AML-193 (cell line): ENCODE measurements around the gene LCN15.
"Not testable (repeated sequence)": the region's sequence is repeated elsewhere in the genome, so short reads cannot be mapped to it uniquely, and the experiment has no call there.

ENCODE experiments used
- DNase-seq, 2 experiments: peaks; one replicate each; lab custom pipeline; 2025; lab: John Stamatoyannopoulos, UW

The LCN15 gene

DNA sequence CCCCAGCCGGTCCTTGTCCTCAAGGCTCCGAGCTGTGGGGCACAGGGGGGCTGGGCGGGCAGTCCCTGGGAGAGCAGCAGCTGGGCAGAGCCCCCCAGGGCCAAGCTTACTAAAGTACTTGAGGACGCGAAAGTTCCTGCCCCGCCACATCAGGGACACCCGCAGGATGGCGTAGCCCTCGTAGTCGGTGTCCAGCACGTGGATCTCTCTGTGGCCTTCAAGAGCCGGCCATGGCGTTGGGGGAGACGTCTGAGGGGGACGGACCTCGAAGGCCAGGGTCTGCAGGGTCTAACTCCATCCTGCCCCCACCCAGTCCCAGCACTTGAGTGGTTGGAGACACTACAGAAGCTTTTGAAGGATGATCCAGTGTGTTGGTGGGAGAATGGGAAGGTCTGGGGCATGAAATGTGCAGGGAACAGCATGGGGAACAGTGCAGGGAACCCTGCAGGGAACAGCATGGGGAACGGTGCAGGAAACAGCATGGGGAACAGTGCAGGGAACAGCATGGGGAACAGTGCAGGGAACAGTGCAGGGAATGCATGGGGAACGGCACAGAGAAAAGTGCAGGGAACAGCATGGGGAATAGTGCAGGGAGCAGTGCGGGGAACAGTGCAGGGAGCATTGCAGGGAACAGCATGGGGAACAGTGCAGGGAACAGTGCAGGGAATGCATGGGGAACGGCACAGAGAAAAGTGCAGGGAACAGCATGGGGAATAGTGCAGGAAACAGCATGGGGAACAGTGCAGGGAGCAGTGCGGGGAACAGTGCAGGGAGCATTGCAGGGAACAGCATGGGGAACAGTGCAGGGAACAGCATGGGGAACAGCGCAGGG is 8.8 kb downstream of the LCN15 start:
- DNase-seq: not testable (repeated sequence)

DNA sequence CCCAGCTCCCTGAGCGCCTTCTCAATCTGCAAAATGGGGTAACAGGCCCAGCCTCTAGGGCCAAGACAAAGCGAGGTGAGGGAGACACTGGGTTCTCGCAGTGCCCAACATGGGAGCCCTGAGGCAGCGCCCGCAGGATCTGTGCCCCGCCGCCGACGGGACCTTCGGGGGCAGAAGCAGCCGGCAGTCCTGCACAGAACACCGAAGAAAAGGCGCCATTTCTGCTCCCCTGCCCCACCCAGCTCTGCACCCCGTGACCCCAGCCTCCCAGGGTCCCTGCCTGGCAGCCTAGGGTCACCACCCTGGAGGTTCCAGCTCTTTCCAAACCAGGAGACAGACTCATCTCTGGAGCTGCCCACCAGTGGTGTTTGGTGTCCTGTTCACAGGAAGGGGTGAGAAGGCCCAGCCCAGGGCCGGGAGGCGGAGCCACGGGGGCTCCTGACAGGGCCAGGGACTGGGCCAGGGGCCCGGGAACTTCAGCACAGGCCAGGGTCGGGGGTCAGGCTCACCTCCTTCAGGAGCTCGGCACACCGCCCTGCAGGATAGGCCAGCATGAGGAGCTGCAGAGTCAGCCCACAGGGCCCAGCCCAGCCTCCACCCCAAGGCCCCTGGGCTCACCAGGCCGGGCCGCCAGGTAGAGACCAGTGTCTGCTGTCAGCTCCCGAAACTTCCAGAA is 9.6 kb downstream of the LCN15 start:
- DNase-seq: no peak

DNA sequence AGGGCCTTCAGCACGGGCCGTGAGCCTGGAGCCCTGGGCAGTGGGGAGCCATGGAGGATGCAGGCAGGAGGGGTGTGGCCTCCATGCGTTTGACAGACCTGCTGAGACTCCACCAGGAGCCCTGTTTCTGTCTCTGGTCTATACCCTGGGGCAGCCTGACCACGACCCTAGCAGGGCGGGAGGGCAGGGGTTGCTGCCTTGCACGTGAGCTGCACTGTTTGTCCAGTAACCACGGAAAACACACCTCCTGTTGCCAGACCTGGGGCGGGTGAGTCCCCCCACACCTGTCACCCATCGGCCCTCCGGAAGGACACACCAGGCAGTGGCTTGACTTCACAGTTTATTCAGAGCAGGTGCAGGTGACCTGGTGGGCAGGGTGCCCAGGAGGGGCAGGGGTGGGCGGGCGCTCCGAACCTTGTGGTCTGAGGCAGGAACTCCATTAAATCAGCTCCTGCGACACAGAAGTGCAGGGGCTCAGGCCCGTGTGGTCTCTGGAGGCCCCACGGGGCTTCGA is 10.2 kb downstream of the LCN15 start:
- no peak for DNase-seq

DNA sequence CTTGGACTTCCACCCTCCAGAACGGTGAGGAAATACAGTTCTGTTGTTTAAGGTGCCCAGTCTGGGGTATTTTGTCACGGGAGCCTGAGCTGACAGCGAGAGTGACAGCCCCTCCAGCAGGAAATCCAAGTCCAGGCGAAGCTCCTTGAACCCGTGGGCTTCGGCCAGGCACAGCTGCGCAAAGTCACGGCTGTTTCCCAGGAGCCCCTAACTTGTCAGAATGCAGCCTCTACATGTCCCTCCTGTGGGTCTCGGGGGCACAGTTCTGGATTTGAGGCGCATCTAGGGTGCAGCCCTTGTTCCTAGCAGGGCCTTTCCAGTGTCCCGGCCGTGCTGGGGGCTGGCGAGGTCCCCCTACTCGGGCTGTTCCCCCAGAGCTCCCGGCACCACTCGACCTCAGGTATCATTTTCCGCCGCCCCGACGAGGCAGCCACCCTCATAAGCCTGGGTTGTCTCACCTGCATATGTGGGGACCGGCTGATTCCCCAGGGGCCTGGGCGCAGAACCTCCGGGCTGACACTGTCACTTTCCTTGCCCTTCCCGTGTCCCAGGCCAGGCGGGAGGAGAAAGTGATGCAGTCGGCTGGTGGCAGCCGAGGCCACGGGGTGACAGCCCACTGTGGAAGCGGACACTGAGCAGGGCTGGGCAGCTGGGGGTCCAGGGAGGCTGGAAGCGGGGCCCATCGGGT is 10.8 kb downstream of the LCN15 start:
- no peak for DNase-seq

DNA sequence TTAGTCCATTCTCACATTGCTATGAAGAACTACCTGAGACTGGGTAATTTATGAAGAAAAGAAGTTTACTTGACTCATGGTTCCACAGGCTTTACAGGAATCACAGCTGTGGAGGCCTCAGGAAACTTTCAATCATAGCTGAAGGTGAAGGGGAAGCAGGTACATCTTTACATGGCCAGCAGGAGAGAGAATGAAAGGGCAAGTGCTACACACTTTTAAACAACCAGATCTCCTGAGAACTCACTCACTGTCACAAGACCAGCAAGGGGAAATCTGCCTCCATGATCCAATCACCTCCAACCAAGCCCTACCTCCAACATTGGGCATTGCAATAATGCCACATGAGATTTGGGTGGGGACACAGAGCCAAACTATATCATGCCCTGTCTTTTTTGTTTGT is 12.5 kb downstream of the LCN15 start:
- no peak for DNase-seq

DNA sequence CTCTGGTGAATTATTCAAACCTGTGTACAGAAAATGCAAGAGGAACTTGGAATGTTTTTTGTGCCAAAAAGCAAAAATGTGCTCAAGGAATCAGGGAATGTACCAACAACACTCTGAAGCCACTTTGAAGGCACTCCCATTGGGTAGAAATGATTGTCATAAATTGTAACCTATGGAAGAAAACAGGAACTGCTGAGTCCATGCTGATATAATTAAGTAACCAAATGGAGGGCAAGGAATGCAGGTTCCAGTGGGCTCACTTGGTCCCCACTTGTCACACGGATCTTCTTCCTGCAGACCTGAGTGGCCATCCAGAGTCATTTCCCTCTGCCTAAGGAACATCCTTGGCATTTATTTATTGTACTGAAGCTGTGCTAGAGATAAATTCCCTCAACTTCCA is 13.1 kb downstream of the LCN15 start:
- no peak for DNase-seq

DNA sequence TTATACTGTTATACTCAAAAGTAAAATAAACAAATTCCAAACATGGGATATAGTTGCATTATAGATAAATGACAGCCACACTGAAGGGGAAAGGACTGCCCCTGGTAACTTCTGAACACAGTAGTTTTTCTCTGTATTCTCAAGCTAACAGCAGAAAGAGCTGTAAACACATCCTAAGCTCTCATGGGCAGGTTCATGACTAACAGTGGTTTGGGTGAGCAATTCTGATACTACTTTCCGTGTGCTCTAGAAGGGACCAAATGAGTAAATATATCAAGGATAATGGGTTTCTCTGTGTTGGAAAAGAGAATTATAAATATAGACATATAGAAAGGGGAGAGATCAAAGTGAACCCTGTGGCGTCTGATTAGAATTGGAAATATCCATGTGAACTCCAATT is 13.8 kb downstream of the LCN15 start:
- DNase-seq: no peak

DNA sequence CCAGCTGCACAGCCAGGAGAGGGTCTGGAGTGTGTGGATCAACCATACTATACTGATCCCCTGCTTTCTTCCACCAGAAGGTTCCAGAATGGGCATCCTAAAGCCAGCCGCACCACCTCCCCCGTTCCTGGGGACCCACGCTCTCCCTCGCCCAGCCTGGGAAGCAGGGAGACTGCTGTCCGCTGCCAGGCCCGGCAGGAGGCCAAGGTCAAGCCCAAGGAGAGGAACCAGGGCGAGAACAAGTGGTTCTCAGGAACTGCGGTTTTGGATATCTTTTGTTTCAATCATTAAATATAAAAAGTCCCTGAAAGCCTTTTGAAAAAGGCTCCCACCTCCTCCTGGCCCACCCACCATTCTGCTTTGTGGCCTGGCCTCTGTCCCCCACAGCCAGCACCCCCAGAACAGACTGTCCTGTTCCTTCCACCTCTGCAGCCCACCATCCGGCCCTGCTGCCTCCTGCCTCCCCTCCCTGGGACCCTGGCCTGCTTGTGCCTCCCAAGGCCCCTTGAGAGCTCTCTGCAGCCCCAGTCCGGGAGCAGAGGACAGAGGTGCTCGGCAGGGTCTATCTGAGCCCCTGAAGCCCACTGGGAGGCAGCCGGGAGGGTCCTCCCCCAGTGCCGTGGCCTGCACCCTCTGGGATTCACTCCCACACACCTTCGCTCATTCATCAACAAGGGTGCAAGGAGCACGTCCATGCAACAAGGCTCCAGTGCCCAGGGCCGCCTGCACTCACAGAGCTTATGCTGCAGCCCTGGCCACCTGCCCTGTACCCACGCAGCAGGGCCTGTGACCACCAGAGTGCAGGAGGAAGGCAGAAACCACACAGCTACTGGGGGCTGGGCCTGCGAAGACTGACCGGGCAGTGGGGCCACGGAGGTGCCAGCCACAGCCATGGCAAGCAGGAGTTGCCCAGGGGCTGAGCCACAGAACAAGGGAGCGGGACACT is 15.4 kb downstream of the LCN15 start:
- DNase-seq: no peak

DNA sequence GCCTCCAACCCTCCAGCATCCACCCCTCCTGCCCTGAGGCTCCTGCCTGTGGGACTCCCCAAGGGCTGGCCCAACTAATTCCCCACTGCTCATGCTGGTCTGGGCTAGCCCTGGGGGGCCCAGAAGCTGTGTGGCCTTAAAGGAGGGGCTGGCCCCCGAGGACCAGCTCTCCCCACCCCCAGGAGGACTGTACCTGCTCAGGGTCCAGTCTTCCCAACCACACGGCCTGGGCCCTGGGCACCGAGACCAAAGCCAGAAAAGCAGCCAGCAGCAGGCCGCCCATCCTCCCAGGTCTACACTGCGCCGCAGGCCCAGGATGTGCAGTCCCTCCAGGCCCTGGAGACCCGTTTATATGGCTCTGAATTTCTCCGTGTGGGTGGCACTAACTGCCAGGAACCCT is 16.1 kb downstream of the LCN15 start, which contains the start of gene LCN6:
TSS of gene LCN6 (minus strand) at position 325 of the 400 bp plus-strand sequence. CDS start at position 283, 42 bp downstream.
- DNase-seq: no peak

DNA sequence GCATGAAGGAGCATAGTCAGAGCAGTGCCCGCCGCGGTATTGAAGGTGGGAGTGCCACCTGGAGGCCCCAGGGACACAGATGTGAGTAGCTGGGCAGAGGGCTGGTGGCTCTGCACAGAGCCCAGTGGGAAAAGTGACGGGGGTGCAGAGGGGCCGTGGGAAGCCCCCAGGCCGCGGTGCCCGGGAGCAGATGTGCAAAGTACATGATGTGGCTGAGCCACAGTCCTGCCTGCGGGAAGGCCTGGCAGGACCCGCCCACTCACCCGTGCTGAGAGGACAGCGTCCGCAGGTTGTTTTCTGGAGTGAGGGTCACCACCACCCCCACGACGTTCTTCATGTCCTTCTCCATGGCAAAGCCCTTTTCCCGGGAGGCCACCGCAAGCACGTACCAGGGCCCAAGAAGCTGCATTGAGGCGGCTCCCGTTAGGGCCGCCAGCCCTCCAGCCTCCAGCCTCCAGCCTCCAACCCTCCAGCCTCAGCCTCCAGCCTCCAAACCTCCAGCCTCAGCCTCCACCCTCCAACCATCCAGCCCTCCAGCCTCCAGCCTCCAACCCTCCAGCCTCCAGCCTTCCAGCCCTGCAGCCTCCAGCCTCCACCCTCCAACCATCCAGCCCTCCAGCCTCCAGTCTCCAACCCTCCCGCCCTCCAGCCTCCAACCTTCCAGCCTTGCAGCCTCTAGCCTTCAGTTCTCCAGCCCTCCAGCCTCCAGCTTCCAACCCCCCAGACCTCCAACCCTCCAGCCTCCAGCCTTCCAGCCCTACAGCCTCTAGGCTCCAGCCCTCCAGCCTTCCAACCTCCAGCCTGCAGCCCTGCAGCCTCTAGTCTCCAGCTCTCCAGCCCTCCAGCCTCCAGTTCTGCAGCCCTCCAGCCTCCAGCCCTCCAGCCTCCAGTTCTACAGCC is 16.9 kb downstream of the LCN15 start:
- no peak for DNase-seq

DNA sequence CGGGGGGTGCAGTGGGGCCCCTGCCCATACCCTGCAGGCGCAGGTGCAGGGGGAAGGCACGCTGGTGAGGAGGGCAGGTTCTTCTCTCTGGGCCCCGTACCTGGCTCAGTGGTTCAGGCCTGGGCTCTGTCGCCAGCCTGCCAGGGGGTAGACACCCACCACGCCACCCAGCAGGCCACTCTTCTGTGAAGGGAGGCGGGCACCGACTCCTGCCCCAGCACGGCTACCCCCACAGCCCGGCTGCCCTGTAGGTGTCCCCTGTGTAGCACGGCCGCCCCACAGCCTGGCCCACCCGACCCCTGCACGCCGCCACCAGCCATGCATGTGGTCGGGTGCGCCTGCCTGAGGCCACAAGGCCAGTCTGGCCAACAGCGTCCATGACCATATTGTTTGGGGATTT is 17.7 kb downstream of the LCN15 start:
- no peak for DNase-seq

DNA sequence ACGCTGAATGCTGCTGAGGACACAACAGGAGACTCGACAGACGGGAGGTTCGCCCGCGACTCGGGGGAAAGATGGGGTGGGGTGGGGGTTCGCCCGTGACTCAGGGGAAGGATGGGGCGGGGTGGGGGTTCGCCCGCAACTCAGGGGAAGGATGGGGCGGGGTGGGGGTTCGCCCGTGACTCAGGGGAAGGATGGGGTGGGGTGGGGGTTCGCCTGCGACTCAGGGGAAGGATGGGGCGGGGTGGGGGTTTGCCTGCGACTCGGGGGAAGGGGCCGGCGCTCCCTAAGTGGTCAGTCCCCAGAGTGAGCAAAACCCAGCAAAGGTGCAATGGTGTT is 18.2 kb downstream of the LCN15 start:
- DNase-seq: no peak

DNA sequence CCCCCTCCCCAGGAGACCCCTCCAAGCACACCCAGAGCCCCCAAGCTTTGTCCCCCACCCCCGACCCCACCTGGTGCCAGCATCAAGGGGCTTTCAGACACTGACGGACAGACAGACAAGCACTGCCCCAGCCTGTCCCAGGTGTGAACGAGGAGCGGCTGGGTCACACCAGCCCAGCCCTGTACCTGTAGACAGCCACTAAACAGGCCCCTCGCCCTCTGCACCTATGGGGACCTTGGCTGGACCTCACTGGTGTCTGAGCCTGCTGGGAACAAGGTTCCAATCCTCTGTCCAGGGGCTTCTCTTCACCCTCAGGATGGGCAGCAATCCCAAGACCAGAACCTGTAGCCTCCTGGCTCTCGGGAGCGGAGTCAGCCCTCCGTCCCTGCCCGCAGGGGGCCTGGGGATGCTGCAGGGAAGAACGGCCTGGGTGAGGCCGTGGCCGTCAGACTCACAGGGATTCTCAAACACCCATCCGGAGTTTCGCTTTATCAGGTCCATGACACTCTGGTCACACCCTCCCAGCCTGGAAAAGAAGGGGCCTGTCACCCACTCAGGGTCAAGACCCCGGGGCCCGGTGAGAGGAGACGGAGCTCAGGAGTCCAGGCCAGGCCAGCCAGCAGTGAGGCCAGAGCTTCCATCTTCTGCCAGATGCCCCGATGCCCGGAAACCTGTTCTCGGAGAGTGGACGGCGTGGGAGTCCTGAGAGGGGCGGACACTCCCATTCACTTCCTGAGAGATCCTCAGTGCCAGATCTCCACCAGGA is 18.7 kb downstream of the LCN15 start:
- no peak for DNase-seq

DNA sequence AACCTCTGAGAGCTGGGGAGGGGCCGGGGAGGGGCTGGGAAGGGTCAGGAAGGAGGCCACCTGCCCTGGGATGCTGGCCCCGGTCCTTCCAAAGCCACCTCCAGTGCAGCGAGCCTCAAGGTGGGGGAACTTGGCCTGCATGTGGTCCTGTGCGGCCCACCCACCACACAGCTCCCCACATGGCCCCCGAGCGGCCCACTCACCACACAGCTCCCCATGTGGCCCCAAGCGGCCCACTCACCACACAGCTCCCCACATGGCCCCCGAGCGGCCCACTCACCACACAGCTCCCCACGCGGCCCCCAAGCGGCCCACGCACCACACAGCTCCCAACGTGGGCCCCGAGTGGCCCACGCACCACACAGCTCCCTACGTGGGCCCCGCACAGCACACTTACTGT is 19.5 kb downstream of the LCN15 start:
- no peak for DNase-seq

DNA sequence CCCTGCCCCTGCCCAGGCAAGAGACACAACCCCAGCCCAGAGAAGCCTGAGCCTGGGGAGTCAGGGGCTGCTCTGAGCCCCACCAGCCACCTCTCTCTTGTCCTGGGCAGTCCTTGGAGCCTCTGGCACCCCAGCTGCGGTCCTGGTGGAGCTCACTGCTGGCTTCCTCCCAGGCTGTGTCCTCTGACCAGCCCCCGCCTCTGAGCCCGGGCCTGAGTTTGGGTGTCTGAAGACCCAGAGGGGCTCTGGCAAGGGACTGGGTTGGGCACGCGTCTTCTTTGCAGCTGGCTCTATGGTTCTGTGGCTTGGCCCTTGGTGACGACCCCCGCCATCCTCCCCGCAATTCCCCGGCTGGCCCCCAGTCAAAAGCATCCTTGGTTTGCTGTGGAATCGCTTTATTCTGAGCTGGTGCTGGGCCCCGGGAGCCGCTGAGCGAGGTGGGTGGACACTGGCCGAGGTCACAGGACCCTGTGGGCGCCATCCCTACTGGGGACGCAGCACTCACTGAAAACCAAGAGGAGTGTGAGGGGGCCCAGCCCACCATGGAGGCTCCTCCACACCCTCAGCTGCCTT is 20.6 kb downstream of the LCN15 start:
- no peak for DNase-seq

DNA sequence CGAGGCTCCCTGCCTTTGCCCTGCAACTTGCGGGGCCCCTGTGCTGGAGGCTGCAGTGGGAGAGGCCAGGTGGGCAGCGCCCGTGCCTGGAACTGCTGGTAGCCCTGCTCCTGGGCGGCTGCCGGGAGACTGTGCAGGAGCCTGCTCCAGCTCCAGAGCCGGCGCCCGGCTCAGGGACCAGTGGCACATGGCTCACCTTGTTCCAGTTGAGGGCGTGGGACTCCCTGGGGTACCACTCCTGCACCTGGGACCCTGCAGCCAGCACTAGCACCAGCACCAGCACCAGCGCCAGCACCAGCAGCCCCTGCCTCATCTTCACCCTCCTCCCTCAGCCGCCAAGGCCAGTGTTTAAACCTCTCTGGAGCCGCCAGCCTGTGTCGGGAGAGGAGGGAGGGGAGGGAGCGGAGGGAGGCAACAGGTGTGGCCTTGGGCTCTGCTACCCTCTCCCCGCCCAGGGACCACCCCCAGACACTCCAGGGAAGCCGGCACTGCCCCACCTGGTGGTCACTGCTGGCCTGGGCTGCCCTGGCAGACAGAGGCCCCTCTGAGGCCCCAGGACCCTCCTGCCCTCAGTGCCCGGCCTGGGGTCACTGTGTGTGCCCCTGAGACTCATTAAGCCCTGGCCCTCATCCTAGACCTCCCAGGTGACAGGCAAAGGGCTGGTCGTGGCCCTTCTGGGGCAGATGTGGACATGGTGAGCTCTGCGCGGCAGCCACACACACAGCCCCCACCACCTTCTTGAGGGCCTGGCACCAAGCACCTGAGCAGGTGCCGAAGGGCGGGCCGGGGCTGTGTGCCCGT is 21.5 kb downstream of the LCN15 start, which contains the start of gene LCN10:
TSS of gene LCN10 (minus strand) at position 350 of the 801 bp plus-strand sequence. CDS start at position 313, 37 bp downstream.
- no peak for DNase-seq

DNA sequence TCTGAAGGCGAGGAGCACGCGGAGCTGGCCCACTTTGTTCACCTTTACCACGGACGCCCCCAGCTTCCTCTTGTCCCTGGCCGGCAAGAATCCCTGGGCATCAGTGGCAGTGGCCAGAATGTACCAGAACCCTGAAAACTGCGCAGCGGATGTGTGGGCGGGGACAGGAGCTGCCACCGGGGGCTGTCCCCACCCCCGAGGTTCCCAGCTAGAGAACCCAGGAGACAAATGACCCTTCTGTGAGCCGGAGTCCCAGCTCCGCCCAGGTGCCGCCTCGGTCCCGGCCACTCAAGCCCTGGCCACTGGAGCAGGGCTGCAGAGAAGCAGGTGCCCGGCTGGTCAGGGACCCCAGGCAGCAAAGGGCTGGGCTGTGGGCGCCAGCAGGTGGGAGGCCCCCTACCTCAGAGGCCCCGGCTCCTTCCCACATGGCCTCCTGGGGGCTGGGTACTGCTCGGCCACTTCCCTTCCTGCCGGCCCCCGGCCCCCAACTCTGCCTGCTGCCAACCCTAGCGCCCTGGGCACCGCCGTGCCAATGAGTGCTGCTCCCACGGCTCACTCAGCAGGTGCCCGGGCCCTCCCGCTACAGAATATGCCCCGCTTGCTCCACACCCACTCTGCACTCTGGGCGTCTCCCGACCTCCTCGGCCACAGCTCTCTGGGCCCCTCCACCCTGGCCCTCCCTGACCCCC is 22.3 kb downstream of the LCN15 start:
- DNase-seq: no peak
